CD14-positive monocyte (primary cell): ENCODE results near the gene PCBP1. TPM values are rescaled to one million over a fixed set of nuclear protein-coding genes. Genes with fewer than 3 reads are reported as not detected.
"Not testable (repeated sequence)": the region's sequence is repeated elsewhere in the genome, so short reads cannot be mapped to it uniquely, and the experiment has no call there.

ENCODE experiments used
- DNase-seq, 3 donors: peaks; one replicate each; pipeline ENCODE4 v3.0.0-alpha.2; 2011 to 2022
- H2AFZ ChIP-seq: 2 replicates; pipeline ENCODE4 v1.6.0; 2012; ENCODE audit warnings: mild to moderate bottlenecking, low read depth, low read length, inconsistent platforms; ENCODE audit not compliant: insufficient read depth, poor library complexity, severe bottlenecking
- H3K27ac ChIP-seq, 2 donors: 1 replicate in 1 of 2; 2 replicates in 1 of 2; pipeline ENCODE4 v1.5.1; 2012 to 2013; ENCODE audit warnings: low read length in 2 of 2, control low read depth in 1 of 2, inconsistent platforms in 1 of 2, low read depth in 1 of 2, mild to moderate bottlenecking in 1 of 2
- H3K27me3 ChIP-seq, 2 donors: one replicate each; pipeline versions ENCODE4 v1.6.0 to v1.6.1; 2011 to 2013; ENCODE audit warnings: low read length in 2 of 2; ENCODE audit not compliant: control insufficient read depth in 2 of 2, insufficient read depth in 2 of 2
- H3K36me3 ChIP-seq, 2 donors: replicated peaks in 1 of 2; 1 replicate in 1 of 2; 2 replicates in 1 of 2; pipeline versions ENCODE4 v1.5.1 to v1.6.1; 2012 to 2013; ENCODE audit warnings: low read length in 2 of 2, control low read depth in 1 of 2, inconsistent platforms in 1 of 2, mild to moderate bottlenecking in 1 of 2; ENCODE audit not compliant: insufficient read depth in 2 of 2, control insufficient read depth in 1 of 2
- H3K4me1 ChIP-seq, 2 donors: 1 replicate in 1 of 2; 2 replicates in 1 of 2; pipeline versions ENCODE4 v1.5.1 to v1.6.1; 2012 to 2013; ENCODE audit warnings: low read length in 2 of 2, control low read depth in 1 of 2, inconsistent platforms in 1 of 2, mild to moderate bottlenecking in 1 of 2, moderate library complexity in 1 of 2; ENCODE audit not compliant: insufficient read depth in 2 of 2, control insufficient read depth in 1 of 2
- H3K4me2 ChIP-seq: replicated peaks from 2 replicates; pipeline ENCODE3; 2012; ENCODE audit warnings: low read length, moderate library complexity, mild to moderate bottlenecking; ENCODE audit not compliant: poor library complexity, severe bottlenecking; ENCODE audit errors: extremely low read depth
- H3K4me3 ChIP-seq, 3 experiments: fragments of 200-600 bp in 1 of 3; sonication (generic) in 1 of 3; replicated peaks in 1 of 3; 1 replicate in 2 of 3; 2 replicates in 1 of 3; pipeline ENCODE4 v1.5.1; 2011 to 2013; ENCODE audit warnings: low read length in 3 of 3, mild to moderate bottlenecking in 3 of 3, control low read depth in 2 of 3, low read depth in 2 of 3, inconsistent platforms in 1 of 3, moderate library complexity in 1 of 3
- H3K79me2 ChIP-seq: 2 replicates; pipeline ENCODE4 v1.6.0; 2012; ENCODE audit warnings: mild to moderate bottlenecking, control low read depth, inconsistent platforms, low read length, moderate library complexity; ENCODE audit not compliant: insufficient read depth
- H3K9ac ChIP-seq: 2 replicates; pipeline ENCODE4 v1.6.0; 2017; ENCODE audit warnings: low read length, mild to moderate bottlenecking; ENCODE audit not compliant: insufficient read depth, poor library complexity, severe bottlenecking
- H3K9me3 ChIP-seq, 2 donors: replicated peaks in 1 of 2; 1 replicate in 1 of 2; 2 replicates in 1 of 2; pipeline versions ENCODE4 v1.5.1 to v1.6.1; 2012 to 2013; ENCODE audit warnings: low read length in 2 of 2, control low read depth in 1 of 2; ENCODE audit not compliant: control insufficient read depth in 1 of 2, insufficient read depth in 1 of 2
- H4K20me1 ChIP-seq: 2 replicates; pipeline ENCODE4 v1.6.0; 2012; ENCODE audit warnings: mild to moderate bottlenecking, low read length, control low read depth, moderate library complexity; ENCODE audit not compliant: insufficient read depth
- H3K27ac Mint-ChIP-seq, 7 donors: one replicate each; pipeline ENCODE4 v1.8.0; 2020; ENCODE audit warnings: mild to moderate bottlenecking in 7 of 7, mixed read lengths in 7 of 7, moderate library complexity in 6 of 7, inconsistent platforms in 2 of 7
- H3K27me3 Mint-ChIP-seq, 3 donors: one replicate each; pipeline ENCODE4 v1.8.0; 2021 to 2022; ENCODE audit warnings: low read depth in 3 of 3, mild to moderate bottlenecking in 3 of 3, mixed read lengths in 3 of 3, moderate library complexity in 3 of 3, inconsistent platforms in 1 of 3
- H3K36me3 Mint-ChIP-seq, 2 donors: one replicate each; pipeline ENCODE4 v1.8.0; 2020; ENCODE audit warnings: mixed read lengths in 2 of 2, inconsistent platforms in 1 of 2, mild to moderate bottlenecking in 1 of 2
- H3K4me1 Mint-ChIP-seq: one replicate; pipeline ENCODE4 v1.8.0; 2020; ENCODE audit warnings: mild to moderate bottlenecking, mixed read lengths
- H3K4me3 Mint-ChIP-seq, 2 donors: one replicate each; pipeline ENCODE4 v1.8.0; 2020; ENCODE audit warnings: mild to moderate bottlenecking in 2 of 2, mixed read lengths in 2 of 2, moderate library complexity in 1 of 2
- H3K9me3 Mint-ChIP-seq, 7 donors: one replicate each; pipeline ENCODE4 v1.8.0; 2020 to 2022; ENCODE audit warnings: mixed read lengths in 7 of 7, mild to moderate bottlenecking in 6 of 7, moderate library complexity in 6 of 7, inconsistent platforms in 2 of 7
- WGBS: methylation state at CpG from one replicate; pipeline ENCODE4 v1.1.5; 2013; ENCODE audit warnings: missing lambda C conversion rate; ENCODE audit not compliant: insufficient coverage; 5-methylcytosine and 5-hydroxymethylcytosine counted together
- intact Hi-C, 2 donors: fragments of 100-400 bp; cut with micrococcal nuclease; formaldehyde crosslinking; loops; one replicate each; pipeline versions ENCODE4 v1.15.0 to v1.15.1; 2023
- polyA plus RNA-seq, 3 donors: library from polyadenylated mRNA; depleted of rRNA in 1 of 3; unstranded in 2 of 3; stranded (reverse) in 1 of 3; fragments of 300-500 nt in 2 of 3; fragments of >200 nt in 1 of 3; fragmentation: Illumina TruSeq in 2 of 3; gene quantifications; 1 replicate in 2 of 3; 2 replicates in 1 of 3; pipeline ENCODE4 v1.2.3, GENCODE V29; 2012 to 2021
- small RNA-seq: library from RNA; depleted of rRNA; stranded (forward); fragments of <200 nt; gene quantifications from one replicate; pipeline ENCODE3, GENCODE V24; 2012; ENCODE audit warnings: low read depth; ENCODE audit not compliant: insufficient read length
- TF ChIP-seq, protein P1 (sequence below): fragments of 200-600 bp; IDR thresholded peaks from one replicate; pipeline ENCODE4 v1.8.0; 2022; ENCODE audit warnings: antibody characterized with exemption, mild to moderate bottlenecking

Gene PCBP1
- polyA plus RNA-seq, 3 donors, result 178 to 299 (median 194) TPM

DNA sequence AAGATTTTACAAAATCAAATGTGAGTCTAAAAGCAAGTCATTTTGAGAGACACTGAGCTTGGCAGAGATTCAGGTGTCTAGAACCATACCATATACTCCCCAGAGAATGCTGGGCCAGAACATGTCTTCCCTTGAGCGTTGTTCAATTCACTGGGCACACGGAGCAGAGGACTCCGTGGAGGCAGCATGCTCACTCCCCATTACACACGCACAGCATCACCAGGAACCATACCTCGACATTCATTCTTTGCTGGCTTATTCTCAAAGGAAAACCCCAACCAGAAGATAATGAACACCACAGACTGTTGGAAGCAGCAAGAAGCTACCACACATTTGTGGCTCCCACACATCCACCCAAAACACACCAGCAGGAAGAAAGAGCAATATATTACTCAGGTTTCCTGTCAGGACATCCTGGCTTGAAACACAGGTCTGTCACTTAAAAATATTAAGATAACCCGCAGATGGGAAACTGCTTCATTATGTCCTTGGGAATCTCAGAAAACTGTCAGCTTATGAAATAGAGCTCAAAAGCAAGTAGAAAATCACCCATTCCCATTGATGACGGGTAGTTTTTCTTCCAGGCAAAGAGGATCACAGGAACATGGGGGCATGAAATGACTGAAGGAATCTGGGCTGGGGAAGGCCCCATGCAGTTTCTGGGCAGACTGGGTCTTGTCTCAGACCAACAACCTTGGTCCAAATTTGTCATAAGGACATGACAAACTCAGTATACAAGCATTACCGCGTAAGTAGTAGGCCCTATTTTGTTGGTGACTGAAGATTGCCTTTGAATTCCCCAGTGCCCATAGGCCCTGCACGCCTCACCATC lies 46.4 kb downstream of the PCBP1 start:
- Histone ChIP-seq H3K27ac (peak overlapping the region in 1 of 2 donors; percentile 93), H3K9ac (no peak overlapping the region), H3K4me1 (peaks cover 61 to 77% of the 10 kb centered on the region in 2 donors), H3K4me3 (peak overlapping the region in 1 of 3 experiments; percentile 63), H3K4me2 (peak overlapping the region; percentile 69), H3K36me3 (no peaks in the 10 kb centered on the region), H4K20me1 (no peaks in the 10 kb centered on the region), H2AFZ (peak overlapping the region; percentile 87), H3K9me3 (no peaks in the 10 kb centered on the region), H3K27me3 (no peaks in the 10 kb centered on the region), H3K79me2 (no peaks in the 10 kb centered on the region)
- peaks cover 0 to 3% (median 0%) of the 10 kb centered on the region in 3 donors for H3K27me3 Mint-ChIP-seq
- peak overlapping the region; percentile 8 to 98 (median 68) for H3K27ac Mint-ChIP-seq
- DNase-seq, result peak in 1 of 3 donors; percentile 30
- peaks cover 0 to 1% of the 10 kb centered on the region in 2 donors for H3K36me3 Mint-ChIP-seq
- TF ChIP-seq, protein P1, sequence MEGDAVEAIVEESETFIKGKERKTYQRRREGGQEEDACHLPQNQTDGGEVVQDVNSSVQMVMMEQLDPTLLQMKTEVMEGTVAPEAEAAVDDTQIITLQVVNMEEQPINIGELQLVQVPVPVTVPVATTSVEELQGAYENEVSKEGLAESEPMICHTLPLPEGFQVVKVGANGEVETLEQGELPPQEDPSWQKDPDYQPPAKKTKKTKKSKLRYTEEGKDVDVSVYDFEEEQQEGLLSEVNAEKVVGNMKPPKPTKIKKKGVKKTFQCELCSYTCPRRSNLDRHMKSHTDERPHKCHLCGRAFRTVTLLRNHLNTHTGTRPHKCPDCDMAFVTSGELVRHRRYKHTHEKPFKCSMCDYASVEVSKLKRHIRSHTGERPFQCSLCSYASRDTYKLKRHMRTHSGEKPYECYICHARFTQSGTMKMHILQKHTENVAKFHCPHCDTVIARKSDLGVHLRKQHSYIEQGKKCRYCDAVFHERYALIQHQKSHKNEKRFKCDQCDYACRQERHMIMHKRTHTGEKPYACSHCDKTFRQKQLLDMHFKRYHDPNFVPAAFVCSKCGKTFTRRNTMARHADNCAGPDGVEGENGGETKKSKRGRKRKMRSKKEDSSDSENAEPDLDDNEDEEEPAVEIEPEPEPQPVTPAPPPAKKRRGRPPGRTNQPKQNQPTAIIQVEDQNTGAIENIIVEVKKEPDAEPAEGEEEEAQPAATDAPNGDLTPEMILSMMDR, result no peak
- WGBS, result 14% methylated on average over 5 of the region's 10 CpGs
- no peaks in the 10 kb centered on the region for H3K9me3 Mint-ChIP-seq
- intact Hi-C loops, result no loop called here
- H3K4me3 Mint-ChIP-seq, result no peak overlapping the region
- H3K4me1 Mint-ChIP-seq, result peaks cover 64% of the 10 kb centered on the region

DNA sequence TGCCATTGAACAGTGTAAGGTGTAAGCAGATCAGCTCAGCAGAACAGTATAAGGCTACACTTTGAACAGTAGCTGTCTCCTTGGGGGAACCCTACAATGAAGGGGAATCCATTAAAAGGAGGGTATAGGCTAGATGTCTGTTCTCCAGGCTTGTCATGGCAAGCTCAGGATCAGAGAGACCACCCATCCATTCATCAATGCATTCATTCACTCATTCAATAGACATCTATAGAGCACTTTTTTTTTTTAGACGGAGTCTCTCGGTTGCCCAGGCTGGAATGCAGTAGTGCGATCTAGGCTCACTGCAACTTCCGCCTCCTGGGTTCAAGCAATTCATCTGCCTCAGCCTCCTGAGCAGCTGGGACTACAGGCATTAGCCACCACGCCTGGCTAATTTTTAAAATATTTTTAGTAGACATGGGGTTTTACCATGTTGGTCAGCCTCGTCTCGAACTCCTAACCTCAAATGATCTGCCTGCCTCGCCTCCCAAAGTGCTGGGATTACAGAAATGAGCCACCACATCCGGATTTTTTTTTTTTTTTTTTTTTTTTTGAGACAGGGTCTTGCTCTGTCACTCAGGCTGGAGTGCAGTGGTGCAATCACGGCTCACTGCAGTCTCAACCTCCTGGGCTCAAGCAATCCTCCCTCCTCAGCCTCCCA lies 47.2 kb downstream of the PCBP1 start:
- H3K27ac ChIP-seq, H3K79me2 ChIP-seq, H3K9ac ChIP-seq, H3K4me3 Mint-ChIP-seq, intact Hi-C loops, H4K20me1 ChIP-seq, H3K36me3 ChIP-seq, H3K4me3 ChIP-seq, H3K9me3 Mint-ChIP-seq, H3K4me2 ChIP-seq, H3K27me3 ChIP-seq, H3K9me3 ChIP-seq, H3K27me3 Mint-ChIP-seq, H3K36me3 Mint-ChIP-seq, DNase-seq: not testable (repeated sequence)
- Histone ChIP-seq H3K4me1 (peaks cover 61 to 77% of the 10 kb centered on the region in 2 donors), H2AFZ (peak overlapping the region; percentile 87)
- Mint-ChIP-seq H3K4me1 (peaks cover 64% of the 10 kb centered on the region), H3K27ac (peak overlapping the region in 4 of 7 donors; percentile 12 to 98 (median 77))
- 40% methylated on average over 1 of the region's 10 CpGs for WGBS

Small RNA genes within 50 kb of the gene (small RNA-seq; reads per million reads assigned to genes)
- not detected for gene RN7SL470P

Other genes with a start within 250 kb of the PCBP1 start
- 10 to 100 TPM; 15.6 to 54.8 (median 47.4) TPM for gene SNRNP27, start 193.5 kb upstream of the PCBP1 start, polyA plus RNA-seq
- gene MXD1, start 172.4 kb upstream of the PCBP1 start, polyA plus RNA-seq, result 100 to 1,000 TPM in 2 of 3 donors, 10 to 100 TPM in 1; 83.1 to 247 (median 112) TPM
- under 1 TPM; 0.25 to 0.52 (median 0.27) TPM for gene ASPRV1, start 125.8 kb upstream of the PCBP1 start, polyA plus RNA-seq
- 1 to 10 TPM; 3.0 to 5.5 (median 4.0) TPM for gene C2orf42, start 103.5 kb downstream of the PCBP1 start, polyA plus RNA-seq
- gene TIA1, start 161.2 kb downstream of the PCBP1 start, polyA plus RNA-seq, result 10 to 100 TPM; 47.0 to 61.9 (median 48.7) TPM
- 10 to 100 TPM in 2 of 3 donors, 1 to 10 TPM in 1; 2.8 to 16.5 (median 10.8) TPM for gene PCYOX1, start 170.7 kb downstream of the PCBP1 start, polyA plus RNA-seq
- 100 to 1,000 TPM in 2 of 3 donors, 10 to 100 TPM in 1; 49.0 to 233 (median 214) TPM for gene SNRPG, start 206.3 kb downstream of the PCBP1 start, polyA plus RNA-seq
- gene FAM136A, start 214.6 kb downstream of the PCBP1 start, polyA plus RNA-seq, result 10 to 100 TPM; 26.1 to 31.8 (median 30.1) TPM